ENCODE data around the gene SLC11A2.

The SLC11A2 gene

GRCh38 chr12:51067229-51067628, 41.0 kb upstream of the SLC11A2 start:
- TF ChIP-seq CTCF (IDR thresholded peaks at IDR 0.05; ENCODE audit: low read depth, low read length, missing control alignments), result no peak
- H3K4me3 ChIP-seq (ENCODE audit: low read depth, low read length), result no peak overlapping the region
- no peak for DNase-seq
- in situ Hi-C loops (cut with HindIII; ENCODE audit: low pct_ligation_motif_present, low sequenced_read_pairs), result no loop called here
- no peak overlapping the region for H3K27ac ChIP-seq
- peaks cover 80% of the 10 kb centered on the region for H3K36me3 ChIP-seq (replicated peaks)
- H3K27me3 ChIP-seq (replicated peaks), result no peaks in the 10 kb centered on the region

- Histone ChIP-seq H3K36me3 (replicated peaks) (peaks cover 77% of the 10 kb centered on the region), H3K4me3 (ENCODE audit: low read depth, low read length) (no peak overlapping the region), H3K27ac (no peak overlapping the region), H3K27me3 (replicated peaks) (no peaks in the 10 kb centered on the region)
- TF ChIP-seq CTCF (IDR thresholded peaks at IDR 0.05; ENCODE audit: low read depth, low read length, missing control alignments), result no peak
- in situ Hi-C loops (cut with HindIII; ENCODE audit: low pct_ligation_motif_present, low sequenced_read_pairs), result no loop called here
- no peak for DNase-seq
These were observed 39.3 kb upstream of the SLC11A2 start for GRCh38 chr12:51065530-51065929.

- in situ Hi-C loops (cut with HindIII; ENCODE audit: low pct_ligation_motif_present, low sequenced_read_pairs), result no loop called here
- DNase-seq, result no peak
These were observed 36.6 kb upstream of the SLC11A2 start for GRCh38 chr12:51062631-51063397.

GRCh38 chr12:51059086-51059485, 32.9 kb upstream of the SLC11A2 start:
- H3K36me3 ChIP-seq (replicated peaks), result peaks cover 75% of the 10 kb centered on the region
- DNase-seq, result no peak

More at GRCh38 chr12:51062631-51063397, 36.6 kb upstream of the SLC11A2 start:
- Histone ChIP-seq H3K4me3 (ENCODE audit: low read depth, low read length) (no peak overlapping the region), H3K36me3 (replicated peaks) (peaks cover 79% of the 10 kb centered on the region), H3K27ac (no peak overlapping the region), H3K27me3 (replicated peaks) (no peaks in the 10 kb centered on the region)
- no peak for TF ChIP-seq CTCF (IDR thresholded peaks at IDR 0.05; ENCODE audit: low read depth, low read length, missing control alignments)

GRCh38 chr12:51056242-51056641, 30.1 kb upstream of the SLC11A2 start:
- DNase-seq, result peak; percentile 15
- Histone ChIP-seq H3K36me3 (replicated peaks) (peaks cover 57% of the 10 kb centered on the region), H3K27me3 (replicated peaks) (no peaks in the 10 kb centered on the region), H3K4me3 (ENCODE audit: low read depth, low read length) (no peak overlapping the region), H3K27ac (no peak overlapping the region)
- in situ Hi-C loops (cut with HindIII; ENCODE audit: low pct_ligation_motif_present, low sequenced_read_pairs), result no loop called here
- no peak for TF ChIP-seq CTCF (IDR thresholded peaks at IDR 0.05; ENCODE audit: low read depth, low read length, missing control alignments)

More at GRCh38 chr12:51059086-51059485, 32.9 kb upstream of the SLC11A2 start:
- TF ChIP-seq CTCF (IDR thresholded peaks at IDR 0.05; ENCODE audit: low read depth, low read length, missing control alignments), result no peak
- H3K27ac ChIP-seq, result no peak overlapping the region
- no peak overlapping the region for H3K4me3 ChIP-seq (ENCODE audit: low read depth, low read length)
- in situ Hi-C loops (cut with HindIII; ENCODE audit: low pct_ligation_motif_present, low sequenced_read_pairs), result no loop called here
- no peaks in the 10 kb centered on the region for H3K27me3 ChIP-seq (replicated peaks)

GRCh38 chr12:51055060-51055459, 28.9 kb upstream of the SLC11A2 start:
- in situ Hi-C loops (cut with HindIII; ENCODE audit: low pct_ligation_motif_present, low sequenced_read_pairs), result no loop called here
- Histone ChIP-seq H3K27me3 (replicated peaks) (no peaks in the 10 kb centered on the region), H3K36me3 (replicated peaks) (peaks cover 52% of the 10 kb centered on the region), H3K4me3 (ENCODE audit: low read depth, low read length) (no peak overlapping the region), H3K27ac (no peak overlapping the region)
- TF ChIP-seq CTCF (IDR thresholded peaks at IDR 0.05; ENCODE audit: low read depth, low read length, missing control alignments), result no peak
- no peak for DNase-seq
